K562 (cell line): ENCODE results near the gene MTF1. TPM values are rescaled to one million over a fixed set of nuclear protein-coding genes. Genes with fewer than 3 reads are reported as not detected.
A peak's percentile ranks its signal among the peaks of the same experiment; 100 is the strongest.

Source experiments
- CTBP1 ChIP-seq: fragments of 450-650 bp; IDR thresholded peaks from 2 replicates; pipeline ENCODE4 v1.6.1; 2016; ENCODE audit warnings: borderline replicate concordance
- FOXP1 ChIP-seq: sonication (generic); formaldehyde crosslinking; IDR thresholded peaks from 2 replicates; pipeline ENCODE4 v1.8.0; 2022; ENCODE audit warnings: mild to moderate bottlenecking, missing genetic modification reagents
- MAFF ChIP-seq: IDR thresholded peaks from 2 replicates; pipeline ENCODE4 v1.6.1; 2012; ENCODE audit warnings: low read length, improper control_type of control experiment
- MCM2 ChIP-seq: fragments of 450-650 bp; IDR thresholded peaks from 2 replicates; pipeline ENCODE4 v1.6.1; 2017; ENCODE audit warnings: low read depth, mild to moderate bottlenecking
- MNT ChIP-seq, 2 experiments: fragments of 450-650 bp; conservative IDR thresholded peaks; 2 replicates each; pipeline ENCODE4 v1.6.1; 2017; ENCODE audit warnings: mild to moderate bottlenecking in 2 of 2, moderate library complexity in 2 of 2
- NFE2 ChIP-seq: IDR thresholded peaks from 2 replicates; pipeline ENCODE4 v1.6.1; 2014; ENCODE audit warnings: antibody characterized with exemption, low read depth
- NRF1 ChIP-seq, 2 experiments: fragments of 450-650 bp; IDR thresholded peaks in 1 of 2; conservative IDR thresholded peaks in 1 of 2; 2 replicates each; pipeline ENCODE4 v1.6.1; 2014; ENCODE audit warnings: mild to moderate bottlenecking in 2 of 2
- ZNF318 ChIP-seq, 2 experiments: fragments of 450-650 bp; IDR thresholded peaks; 2 replicates each; pipeline ENCODE4 v1.6.1; 2016; ENCODE audit warnings: mild to moderate bottlenecking in 2 of 2, borderline replicate concordance in 1 of 2, low read depth in 1 of 2, moderate library complexity in 1 of 2
- ZNF583 ChIP-seq: fragments of 250-450 bp; sonication (Bioruptor Pico); IDR thresholded peaks from 2 replicates; pipeline ENCODE4 v1.4.0; 2020
- ZNF592 ChIP-seq: fragments of 450-650 bp; IDR thresholded peaks from 2 replicates; pipeline ENCODE4 v1.6.1; 2017; ENCODE audit warnings: antibody characterized with exemption, mild to moderate bottlenecking
- ZNF639 ChIP-seq, 2 experiments: fragments of 200-800 bp in 1 of 2; sonication (Bioruptor generic) in 1 of 2; sonication (generic) in 1 of 2; formaldehyde crosslinking in 1 of 2; IDR thresholded peaks in 1 of 2; conservative IDR thresholded peaks in 1 of 2; 2 replicates each; pipeline versions ENCODE4 v1.5.0 to v1.6.1; 2016 to 2020; ENCODE audit warnings: missing compliant biosample characterization in 1 of 2, missing genetic modification characterization in 1 of 2, missing genetic modification reagents in 1 of 2
- polyA plus RNA-seq, 8 experiments: library from polyadenylated mRNA; depleted of rRNA in 4 of 8; stranded (reverse) in 5 of 8; unstranded in 3 of 8; fragments of >200 nt; fragmentation: Nextera tagmentation in 2 of 8; fragmentation: Illumina TruSeq in 1 of 8; extraction: Ambion mirVana in 2 of 8; extraction: Trizol in 1 of 8; gene quantifications; 2 replicates each; pipeline versions ENCODE4 v1.2.1 to v1.2.3, GENCODE V29; 2011 to 2014; ENCODE audit warnings: inconsistent platforms in 1 of 8, missing spikeins in 1 of 8
- total RNA-seq, 7 experiments: library from RNA; depleted of rRNA in 6 of 7; stranded (reverse); fragments of >200 nt in 6 of 7; fragmentation: Illumina TruSeq in 2 of 7; extraction: Trizol in 2 of 7; gene quantifications; 2 replicates each; pipeline versions ENCODE4 v1.2.1 to v1.2.3, GENCODE V29; 2011 to 2021; ENCODE audit warnings: low replicate concordance in 1 of 7

MTF1 gene
- total and polyA plus RNA-seq, 9 of the 15 experiments (the other 6 are each of a cell fraction or from before 2014, with no cell fraction given), result 1.1 to 12.2 (median 4.3) TPM

GRCh38 chr1:37862330-37862729, 2.9 kb upstream of the MTF1 start (continued):
- peak; percentile 40; the same call in 1 of the 2 replicates for TF ChIP-seq ZNF592
- peak; percentile 35; the same call in 1 of the 2 replicates for TF ChIP-seq MAFF
- no peak for TF ChIP-seq MCM2
- no peak for TF ChIP-seq ZNF639 (CRISPR knock-in tag; conservative IDR thresholded peaks at IDR 0.05 in 1 of 2, IDR thresholded peaks at IDR 0.05 in 1 of 2)
- no peak for TF ChIP-seq ZNF583 (CRISPR knock-in tag)
- TF ChIP-seq MNT (conservative IDR thresholded peaks at IDR 0.05), result no peak
- no peak for TF ChIP-seq NRF1 (conservative IDR thresholded peaks at IDR 0.05 in 1 of 2, IDR thresholded peaks at IDR 0.05 in 1 of 2)
- no peak for TF ChIP-seq FOXP1 (CRISPR knock-in tag)
- 0 out of 2 replicates have a peak, but pooled peaks have one; percentile 39 for TF ChIP-seq CTBP1
- peak; percentile 76 for TF ChIP-seq NFE2
- TF ChIP-seq ZNF318 (IDR thresholded peaks at IDR 0.05; ENCODE audit: borderline replicate concordance in 1 of 2, low read depth in 1 of 2), result peak in 1 of 2 experiments; percentile 75; a peak in 2 of 4 replicates
